Activated T-helper 1 cell treated with anti-CD3 and anti-CD28 coated beads, Interleukin-2, amount 50 U/mL, for 16 hours (primary cell): ENCODE results near the gene LPCAT4.
"Not testable (repeated sequence)": the region's sequence is repeated elsewhere in the genome, so short reads cannot be mapped to it uniquely, and the experiment has no call there.

Source experiments
- DNase-seq, 2 donors: peaks; one replicate each; pipeline ENCODE4 v3.0.0-alpha.2; 2020; ENCODE audit warnings: low read depth in 1 of 2, low spot score in 1 of 2

LPCAT4 gene, protein sequence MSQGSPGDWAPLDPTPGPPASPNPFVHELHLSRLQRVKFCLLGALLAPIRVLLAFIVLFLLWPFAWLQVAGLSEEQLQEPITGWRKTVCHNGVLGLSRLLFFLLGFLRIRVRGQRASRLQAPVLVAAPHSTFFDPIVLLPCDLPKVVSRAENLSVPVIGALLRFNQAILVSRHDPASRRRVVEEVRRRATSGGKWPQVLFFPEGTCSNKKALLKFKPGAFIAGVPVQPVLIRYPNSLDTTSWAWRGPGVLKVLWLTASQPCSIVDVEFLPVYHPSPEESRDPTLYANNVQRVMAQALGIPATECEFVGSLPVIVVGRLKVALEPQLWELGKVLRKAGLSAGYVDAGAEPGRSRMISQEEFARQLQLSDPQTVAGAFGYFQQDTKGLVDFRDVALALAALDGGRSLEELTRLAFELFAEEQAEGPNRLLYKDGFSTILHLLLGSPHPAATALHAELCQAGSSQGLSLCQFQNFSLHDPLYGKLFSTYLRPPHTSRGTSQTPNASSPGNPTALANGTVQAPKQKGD

DNA sequence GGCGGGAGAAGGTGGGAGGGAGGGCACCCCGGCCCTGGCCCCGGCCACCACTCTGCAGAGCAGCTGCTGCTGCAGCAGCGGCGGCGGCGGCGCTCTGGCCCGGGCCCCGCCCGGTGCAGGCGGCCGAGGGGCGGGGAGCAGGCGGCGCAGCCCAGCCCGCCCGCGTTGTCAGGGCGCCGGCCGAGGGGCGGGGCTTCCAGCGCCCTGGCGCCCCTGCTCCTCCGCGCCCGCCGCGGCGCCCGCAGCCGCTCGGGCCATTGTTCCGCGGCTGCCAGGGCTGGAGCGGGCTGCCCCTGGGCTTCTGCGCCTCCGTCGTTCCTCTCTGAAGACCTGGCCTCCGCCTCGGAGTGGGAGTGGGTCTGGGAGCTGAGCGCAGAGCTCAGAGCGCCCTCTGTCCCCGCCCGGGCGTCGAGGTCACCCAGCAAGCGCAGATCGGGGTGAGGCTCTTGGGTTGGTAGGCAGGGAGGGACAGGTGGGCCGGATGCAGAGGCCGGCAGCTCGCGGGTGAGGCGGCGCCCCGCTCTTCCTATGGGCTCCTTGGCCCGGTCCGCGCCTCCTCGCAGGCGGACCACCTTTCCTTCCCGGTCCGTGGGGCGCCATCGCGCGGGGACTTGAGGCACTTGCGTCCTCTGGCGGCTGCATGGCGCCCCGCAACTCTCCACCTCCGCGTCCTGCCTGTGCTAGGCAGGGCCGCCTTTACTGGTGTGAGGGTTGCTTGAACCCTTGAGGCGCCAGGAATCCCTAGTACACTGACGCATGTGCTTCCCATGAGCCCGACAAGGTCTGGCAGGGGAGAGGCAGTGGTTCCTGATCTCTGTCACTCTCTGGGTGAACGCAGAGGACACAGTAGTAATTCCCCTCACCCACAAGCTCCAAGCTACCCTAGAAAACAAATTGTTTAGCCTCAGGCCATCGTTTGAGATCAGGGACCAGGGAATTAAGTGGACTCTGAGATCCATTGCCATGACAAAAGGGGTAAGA is at the start of gene LPCAT4:
Gene LPCAT4 (minus strand): TSS at position 96 of the 981 bp plus-strand sequence. CDS start 96 bp downstream, outside the sequence.
- DNase-seq = peak; percentile 76 to 79

DNA sequence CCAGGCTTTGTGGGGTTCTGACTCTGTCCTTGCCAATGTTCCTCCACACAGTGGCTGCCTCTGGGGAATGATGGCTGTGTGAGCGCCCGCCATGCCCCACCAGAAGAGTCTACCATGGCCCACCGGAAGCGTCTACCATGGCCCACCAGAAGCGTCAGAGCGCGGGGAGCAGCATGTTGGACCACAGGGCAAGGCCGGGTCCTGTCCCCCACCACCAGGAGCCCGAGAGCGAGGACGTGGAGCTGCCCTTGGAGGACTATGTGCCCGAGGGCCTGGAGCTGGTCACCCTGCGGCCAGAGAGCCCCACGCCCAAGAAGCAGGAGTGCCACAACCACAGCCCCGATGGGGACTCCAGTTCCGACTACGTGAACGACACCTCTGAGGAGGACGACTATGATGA is 42.5 kb upstream of the LPCAT4 start:
- DNase-seq = not testable (repeated sequence)

DNA sequence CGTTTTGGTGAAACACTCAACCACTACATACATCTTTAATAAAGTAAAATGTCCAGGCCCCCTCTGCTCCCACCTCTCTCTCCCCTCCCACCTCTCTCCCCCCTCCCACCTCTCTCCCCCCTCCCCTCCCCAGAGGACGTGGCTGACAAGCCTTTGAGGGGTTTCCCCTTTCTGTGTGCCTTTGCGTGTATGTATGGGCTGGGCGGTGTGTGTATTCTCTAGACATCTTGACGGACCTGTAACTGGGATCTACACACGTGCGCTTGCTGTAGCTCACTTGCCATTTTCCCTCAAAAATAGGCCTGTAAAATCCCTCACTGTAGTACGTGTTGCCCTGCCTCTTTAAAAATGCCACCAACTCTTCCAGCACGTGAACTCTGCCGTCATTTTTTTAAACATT is 42.0 kb upstream of the LPCAT4 start:
- DNase-seq = not testable (repeated sequence)

DNA sequence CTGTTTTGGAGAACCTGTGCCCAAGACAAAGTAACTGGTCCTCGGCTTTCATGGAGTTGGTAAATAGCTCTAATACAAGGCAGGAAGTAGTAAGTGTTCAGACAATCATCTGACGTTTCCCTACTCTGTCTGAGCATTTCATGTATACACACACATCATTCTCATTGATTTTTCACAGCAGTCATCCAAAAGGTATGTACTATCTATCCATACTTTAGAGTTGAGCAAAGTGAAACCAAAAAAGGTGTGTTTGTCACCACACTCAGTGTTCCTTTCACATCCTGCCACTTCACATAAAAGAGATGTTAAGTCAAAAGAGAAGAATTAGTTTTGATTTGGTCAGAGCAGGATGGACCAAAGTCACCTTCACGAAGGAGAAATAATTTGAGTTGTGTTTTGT is 36.9 kb upstream of the LPCAT4 start:
- not testable (repeated sequence) for DNase-seq

DNA sequence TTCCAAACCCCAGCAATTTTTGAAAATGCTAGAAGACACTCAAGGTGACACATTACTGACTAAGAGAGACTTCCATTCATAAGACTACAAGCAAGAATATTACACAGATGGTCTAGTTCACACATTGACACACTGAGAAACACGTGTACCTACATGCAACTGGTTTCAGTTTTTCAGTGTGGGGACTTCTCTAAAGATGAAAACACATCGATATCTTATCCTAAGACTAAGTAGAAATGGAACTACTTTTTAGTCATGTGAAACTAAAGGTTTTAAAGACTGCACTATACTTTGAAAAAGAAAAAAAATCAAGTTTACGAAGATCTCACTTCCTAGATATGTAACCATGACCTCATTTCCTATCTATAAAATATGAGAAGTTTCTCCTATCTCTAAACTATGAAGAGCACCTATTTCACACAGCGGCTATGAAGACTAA is 36.2 kb upstream of the LPCAT4 start:
- not testable (repeated sequence) for DNase-seq

DNA sequence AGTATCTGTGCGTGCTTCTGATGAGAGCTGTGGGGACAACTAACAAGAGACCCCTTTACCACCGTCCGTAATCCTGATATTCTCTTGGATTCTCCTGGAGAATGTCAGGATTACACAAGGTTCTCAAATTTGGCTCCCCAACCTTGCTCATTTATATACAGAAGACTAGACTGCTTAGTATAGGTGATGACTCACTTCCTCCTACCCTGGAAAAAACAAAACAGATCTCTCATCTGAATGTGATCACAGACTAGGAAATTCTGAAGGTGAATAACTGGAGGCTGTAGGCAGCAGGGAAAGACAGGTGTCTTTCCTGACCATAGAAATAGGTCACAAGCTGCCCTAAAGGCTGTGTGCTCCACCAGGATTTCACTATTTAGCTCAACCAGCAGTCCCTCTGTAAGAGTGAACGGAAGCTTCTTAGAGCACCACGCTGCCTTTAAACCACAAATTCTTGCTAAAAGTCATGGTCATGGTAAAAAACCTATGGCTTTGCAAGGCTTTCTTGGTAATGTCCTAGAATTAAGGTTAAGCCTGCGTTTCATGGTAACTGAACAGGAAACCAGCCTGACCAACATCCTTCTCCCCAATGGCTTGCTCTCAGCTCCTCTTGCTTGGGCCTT is 30.8 kb upstream of the LPCAT4 start:
- DNase-seq = not testable (repeated sequence)

DNA sequence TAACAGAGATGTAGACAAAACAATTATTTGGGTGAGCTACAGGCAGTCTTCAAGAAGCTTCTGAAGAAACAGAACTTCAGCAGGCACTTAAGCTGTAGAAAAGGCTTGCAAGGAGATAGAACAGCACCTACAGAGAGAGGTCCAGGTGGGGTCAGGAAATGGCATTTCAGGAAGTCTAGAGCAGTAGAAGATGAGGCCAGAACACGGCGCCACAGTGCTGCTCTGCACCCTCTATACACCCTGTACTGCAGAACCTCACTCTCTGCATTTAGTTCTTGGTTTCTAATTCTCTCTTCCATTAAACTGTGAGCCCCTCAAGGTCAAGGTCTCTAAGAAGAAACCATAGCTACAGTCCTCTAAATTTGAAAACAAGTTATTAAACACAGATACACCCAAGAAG is 26.0 kb upstream of the LPCAT4 start:
- not testable (repeated sequence) for DNase-seq

DNA sequence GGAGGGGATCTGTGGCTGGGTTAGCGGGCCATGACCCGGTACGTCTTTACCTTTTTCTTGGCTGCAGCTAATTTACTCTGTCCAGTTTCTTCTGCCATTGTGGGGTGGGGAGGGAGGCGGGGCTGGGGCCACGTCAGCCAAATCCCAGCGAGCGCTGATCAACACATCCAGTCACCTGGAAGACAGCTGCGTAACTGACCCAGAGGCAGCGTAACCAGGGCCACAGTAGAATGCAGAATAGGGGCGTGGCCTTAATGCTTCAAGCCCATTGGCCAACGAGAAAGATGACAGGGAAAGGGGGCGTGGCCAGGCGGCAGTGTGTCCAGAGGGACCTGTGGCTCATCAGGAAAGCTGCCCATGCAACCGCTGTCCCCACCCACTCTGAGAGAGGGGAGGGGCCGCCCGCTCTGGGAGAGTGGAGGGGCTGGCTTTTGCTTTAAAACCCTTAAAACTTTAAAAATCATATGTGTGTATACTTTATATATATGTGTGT is 22.6 kb upstream of the LPCAT4 start:
- not testable (repeated sequence) for DNase-seq

DNA sequence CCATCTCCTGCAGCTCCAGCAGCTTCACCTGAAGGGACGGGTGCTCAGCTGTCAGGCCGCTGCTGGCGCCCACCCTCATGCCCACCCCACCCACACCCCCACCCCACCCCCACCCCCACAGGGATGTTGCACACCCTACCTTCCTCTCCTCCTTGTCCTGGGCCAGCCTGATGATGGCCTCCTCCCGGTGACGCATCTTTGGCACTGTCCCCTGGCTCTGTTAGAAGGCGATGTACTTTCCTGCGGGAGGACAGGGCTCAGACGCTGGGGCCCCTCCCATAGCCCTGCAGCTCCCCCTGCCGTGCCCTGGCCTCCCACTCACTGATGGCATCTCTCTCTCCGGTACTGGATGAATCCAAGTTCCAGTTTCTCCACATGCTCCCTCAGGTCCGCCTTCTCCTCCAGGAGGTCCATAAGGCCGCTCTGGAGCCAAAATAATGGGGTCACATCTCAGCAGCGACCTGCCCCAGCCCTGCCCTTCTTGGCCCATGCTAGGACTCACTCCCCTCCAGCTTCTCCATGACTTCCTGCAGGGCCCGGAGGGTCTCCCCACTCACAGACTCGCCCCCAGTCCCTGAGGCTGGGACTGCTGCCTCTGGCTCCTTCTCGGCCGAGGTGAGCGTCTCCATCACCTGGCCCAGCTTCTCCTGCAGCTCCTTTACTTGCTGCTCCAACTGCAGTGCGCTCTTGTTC is 15.0 kb upstream of the LPCAT4 start:
- DNase-seq = not testable (repeated sequence)

DNA sequence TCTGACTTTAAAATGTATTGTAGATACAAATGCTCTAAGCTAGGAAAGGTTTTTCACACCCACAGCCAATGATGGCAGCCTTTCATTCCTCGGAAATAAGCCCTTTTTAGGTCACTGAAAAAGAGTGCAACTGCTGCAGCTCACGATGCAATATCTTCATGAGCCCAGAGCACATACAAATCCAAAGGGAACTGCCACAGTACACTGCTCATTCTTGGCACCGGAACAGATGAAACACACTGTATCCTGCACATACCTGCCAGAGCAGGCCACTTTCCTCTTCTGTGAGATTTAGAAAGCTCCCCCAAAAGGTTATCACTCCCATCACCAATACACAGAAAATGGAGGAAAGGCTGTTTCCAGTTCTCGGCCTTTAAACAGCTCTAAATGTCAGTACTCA is 13.5 kb upstream of the LPCAT4 start:
- not testable (repeated sequence) for DNase-seq

DNA sequence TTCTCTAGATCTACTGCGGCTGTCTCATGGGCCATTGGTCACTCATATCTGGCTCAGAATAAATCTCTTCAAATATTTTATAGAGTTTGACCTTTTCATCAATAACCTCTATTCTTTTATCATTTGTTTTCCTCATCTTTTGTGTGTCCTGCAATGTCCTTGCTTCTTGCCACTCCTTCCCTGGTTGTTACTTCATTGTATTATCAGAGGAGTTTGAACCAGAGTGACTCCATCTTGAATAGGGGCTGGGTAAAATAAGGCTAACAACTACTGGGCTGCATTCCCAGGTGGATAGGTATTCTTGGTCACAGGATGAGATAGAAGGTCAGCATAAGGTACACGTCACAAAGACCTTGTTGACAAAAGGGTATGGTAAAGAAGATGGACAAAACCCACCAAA is 9.9 kb upstream of the LPCAT4 start:
- no peak for DNase-seq

DNA sequence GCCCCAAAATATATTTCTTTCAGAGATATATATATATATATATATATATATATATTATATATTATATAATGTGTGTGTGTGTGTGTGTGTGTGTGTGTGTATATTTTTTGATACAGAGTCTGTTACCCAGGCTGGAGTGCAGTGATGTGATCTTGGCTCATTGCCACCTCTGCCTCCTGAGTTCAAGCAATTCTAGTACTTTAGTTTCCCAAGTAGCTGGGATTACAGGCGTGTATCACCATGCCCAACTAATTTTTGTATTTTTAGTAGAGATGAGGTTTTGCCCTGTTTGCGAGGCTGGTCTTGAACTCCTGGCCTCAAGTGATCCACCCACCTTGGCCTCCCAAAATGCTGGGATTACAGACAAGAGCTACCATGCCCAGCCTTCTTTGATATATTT is 8.5 kb upstream of the LPCAT4 start:
- DNase-seq = not testable (repeated sequence)

DNA sequence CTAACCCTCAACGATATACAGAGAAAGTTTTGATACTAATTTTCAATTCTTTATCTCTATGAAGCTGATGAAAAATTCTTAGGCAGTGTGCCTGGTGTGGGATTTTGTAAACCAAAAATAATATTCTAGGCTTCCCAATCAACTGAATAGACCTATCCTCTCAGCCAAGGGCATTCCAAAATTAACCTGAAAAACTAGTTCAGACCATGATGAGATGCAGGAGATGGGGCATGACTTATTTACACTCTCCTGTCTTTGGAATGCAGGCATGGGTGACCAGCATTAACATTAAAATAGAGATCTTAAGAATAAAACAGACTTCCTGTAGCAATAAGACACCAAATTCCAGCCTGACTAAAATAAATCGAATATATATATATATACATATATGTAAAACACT is 7.8 kb upstream of the LPCAT4 start:
- DNase-seq = no peak

DNA sequence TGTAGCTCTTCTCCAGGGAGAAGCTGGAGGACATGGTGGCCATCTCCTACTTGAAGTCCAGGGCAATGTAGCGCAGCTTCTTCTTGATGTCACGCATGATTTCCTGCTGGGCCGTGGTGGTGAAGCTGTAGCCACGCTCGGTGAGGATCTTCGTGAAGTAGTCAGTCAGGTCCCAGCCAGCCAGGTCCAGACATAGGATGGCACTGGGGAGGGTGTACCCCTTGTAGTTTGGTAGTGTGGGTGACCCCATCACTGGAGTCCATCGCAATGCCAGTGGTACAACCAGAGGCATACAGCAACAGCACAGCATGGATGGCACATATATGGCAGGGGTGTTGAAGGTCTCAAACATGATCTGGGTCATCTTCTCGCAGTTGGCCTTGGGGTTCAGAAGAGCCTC is 7.0 kb upstream of the LPCAT4 start:
- DNase-seq = no peak

DNA sequence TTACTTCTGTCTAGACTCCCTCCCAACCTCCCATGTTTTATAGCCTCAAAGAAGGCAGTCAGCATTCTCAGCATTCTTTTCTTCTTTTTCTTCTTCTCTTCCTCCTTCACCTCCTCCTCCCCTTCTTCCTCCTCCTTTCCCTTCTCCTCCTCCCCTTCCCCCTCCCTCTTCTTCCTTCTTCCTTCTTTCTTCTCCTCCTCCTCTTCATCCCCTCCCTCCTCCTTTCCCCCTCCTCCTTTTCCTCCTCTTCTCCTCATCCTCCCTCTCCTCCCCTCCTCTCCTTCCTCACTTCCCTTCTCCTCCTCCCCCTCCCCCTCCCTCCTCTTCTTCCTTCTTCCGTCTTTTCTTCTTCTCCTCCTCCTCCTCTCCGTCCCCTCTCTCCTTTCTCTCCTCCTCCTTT is 3.6 kb upstream of the LPCAT4 start:
- DNase-seq = no peak

DNA sequence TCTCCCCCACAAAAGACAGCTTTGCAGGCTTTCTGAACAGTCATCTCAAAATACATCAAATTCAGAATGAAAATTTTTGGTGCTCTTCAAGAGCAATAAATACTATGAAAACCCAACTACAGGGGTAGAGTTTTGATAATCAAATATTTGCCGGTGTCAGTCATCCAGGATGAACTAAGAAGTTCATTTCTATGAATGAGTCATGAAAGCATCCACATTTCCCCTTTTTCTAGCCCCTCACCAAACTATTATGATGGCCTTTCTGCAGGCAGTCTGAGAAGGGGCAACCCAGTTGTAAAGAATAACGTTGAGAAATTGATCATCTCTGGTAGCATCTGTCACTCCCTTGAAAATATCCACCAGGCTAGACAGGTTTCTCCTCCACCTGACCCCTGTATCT is 3.1 kb upstream of the LPCAT4 start:
- no peak for DNase-seq

DNA sequence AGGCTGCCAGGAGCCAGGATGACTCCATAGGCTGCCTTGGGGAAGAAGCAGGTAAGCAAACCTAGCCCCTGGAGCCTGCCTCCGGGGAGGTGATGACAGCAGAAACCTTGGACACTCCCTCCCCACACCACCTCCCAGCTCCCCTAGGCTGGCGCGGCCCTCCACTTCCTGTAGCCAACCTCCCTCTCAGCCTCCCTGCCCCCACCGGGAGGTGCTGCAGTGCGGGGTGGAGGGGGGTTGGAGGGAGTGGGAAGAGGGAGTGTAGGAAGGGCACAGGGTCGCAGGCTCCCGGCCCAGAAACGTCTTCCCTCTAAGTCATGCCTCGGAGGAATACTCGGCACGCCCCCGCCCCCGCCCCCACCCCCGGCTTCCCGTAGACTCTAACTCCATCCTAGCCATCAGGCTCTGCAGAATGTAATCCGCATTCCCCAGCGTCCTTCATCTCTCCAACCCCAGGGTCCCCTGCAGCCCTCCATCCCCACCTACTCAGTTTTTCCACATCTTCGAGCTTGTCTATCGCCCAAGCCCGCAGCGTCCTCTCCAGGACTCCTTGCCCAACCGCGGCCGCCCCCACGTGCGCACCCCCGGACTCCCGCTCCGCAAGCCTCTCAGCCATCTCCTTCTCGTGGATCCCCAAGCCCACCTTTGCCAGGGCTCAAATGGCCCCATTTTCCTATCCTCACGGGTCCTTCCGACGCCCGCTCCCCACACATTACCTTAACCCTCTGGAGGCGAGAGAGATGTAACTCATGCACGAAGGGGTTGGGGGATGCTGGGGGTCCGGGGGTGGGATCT is 528 bp downstream of the LPCAT4 start:
- peak in 1 of 2 donors; percentile 15 for DNase-seq

DNA sequence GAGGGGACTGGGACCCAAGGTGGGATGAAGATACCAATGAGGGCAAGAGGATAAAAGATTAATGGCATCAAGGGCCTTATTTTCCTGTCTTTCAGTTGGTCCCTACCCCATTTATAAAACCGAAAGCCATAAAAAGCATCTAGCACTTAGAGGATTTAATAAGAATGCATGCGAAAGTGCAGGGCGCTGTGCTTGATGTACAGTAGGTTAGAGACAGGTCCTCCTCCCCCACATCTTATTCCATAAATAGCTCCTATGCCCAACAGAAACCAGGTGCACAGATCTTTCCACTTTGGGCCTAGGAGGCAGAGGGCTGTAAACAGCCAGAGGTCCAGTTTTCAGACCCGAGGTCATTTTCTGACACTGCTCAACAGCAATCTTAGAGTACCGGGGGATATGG is 1.2 kb downstream of the LPCAT4 start:
- DNase-seq = no peak

DNA sequence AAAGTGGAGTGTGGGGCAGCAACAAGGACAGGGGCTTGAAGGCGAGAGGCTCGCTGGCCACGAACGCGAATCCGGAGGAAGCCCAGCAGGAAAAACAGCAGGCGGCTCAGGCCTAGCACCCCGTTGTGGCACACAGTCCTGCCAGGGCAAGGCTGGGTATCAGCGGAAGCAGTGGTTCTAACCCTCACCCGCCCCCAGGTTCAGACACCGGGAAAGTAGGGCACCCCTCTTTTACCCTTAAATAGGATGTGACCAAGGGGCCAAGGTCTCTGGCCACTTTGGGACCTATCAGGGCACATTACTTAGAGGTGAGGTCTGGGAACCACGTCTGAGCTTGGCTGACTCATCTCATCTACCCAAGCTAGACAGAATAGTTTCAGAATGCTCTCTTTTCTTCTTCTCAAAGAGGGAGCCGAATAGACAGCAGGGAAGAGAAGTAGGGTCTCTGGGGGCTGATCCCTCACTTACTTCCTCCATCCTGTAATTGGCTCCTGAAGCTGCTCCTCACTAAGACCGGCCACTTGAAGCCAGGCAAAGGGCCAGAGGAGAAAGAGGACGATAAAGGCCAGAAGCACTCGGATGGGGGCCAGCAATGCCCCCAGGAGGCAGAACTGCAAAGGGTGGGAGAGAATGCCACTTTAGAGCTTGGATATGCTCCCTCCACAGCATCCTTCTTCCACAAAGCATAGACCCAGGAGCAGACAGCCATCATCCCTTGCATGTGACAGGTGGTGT is 1.7 kb downstream of the LPCAT4 start:
- no peak for DNase-seq
